Measurements from ENCODE around the gene MYO9B. TPM values are rescaled to one million over a fixed set of nuclear protein-coding genes. Genes with fewer than 3 reads are reported as not detected.

The MYO9B gene
- total and polyA plus RNA-seq, 2 of the 13 experiments (the other 11 are each of a cell fraction or from before 2014, with no cell fraction given): 18.0 to 18.3 TPM

DNA sequence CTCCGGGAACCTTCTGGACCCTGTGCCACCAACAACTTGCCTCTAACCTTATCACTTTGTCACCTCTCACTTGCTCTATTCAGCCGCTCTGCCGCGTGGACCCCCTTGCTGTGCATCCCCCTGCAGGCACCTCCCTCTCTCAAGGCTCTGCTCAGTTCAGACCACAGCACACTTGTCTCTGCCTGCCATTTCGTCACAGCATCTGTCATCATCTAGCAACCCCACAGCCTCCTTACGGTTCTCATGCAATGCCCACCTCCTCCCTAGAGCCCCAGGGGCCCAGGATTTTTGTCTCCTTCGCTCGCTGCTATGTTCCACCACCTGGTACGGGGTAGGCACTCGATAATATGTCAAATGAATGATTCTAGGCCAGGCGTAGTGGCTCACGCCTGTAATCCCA is 5.2 kb upstream of the MYO9B start:
- ChIA-PET POLR2A (no interaction called here), CTCF (ENCODE audit: low intra/inter-chr PET ratio, low total read pairs) (no interaction called here)
- no peaks in the 10 kb centered on the region for H4K20me1 ChIP-seq (ENCODE audit: insufficient read depth, low read length)
- no TSS peak for BruUV-seq (replicated peaks)
- no peak overlapping the region for H2AFZ ChIP-seq (ENCODE audit: low read length)
- H3K4me1 ChIP-seq (ENCODE audit: insufficient read depth, low read length): peaks cover 30% of the 10 kb centered on the region
- peaks cover 24% of the 10 kb centered on the region for H3K79me2 ChIP-seq (ENCODE audit: insufficient read depth, low read length)
- TF ChIP-seq, protein P1, sequence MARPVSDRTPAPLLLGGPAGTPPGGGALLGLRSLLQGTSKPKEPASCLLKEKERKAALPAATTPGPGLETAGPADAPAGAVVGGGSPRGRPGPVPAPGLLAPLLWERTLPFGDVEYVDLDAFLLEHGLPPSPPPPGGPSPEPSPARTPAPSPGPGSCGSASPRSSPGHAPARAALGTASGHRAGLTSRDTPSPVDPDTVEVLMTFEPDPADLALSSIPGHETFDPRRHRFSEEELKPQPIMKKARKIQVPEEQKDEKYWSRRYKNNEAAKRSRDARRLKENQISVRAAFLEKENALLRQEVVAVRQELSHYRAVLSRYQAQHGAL (CRISPR knock-in tag; IDR thresholded peaks at IDR 0.05; ENCODE audit: not compliant biosample characterization): no peak
- TF ChIP-seq, protein P2, sequence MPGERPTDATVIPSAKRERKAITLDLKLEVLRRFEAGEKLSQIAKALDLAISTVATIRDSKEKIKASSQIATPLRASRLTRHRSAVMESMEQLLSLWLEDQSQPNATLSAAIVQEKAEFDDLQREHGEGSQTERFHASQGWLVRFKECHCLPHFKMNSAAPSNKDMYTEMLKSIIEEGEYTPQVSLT (CRISPR knock-in tag; IDR thresholded peaks at IDR 0.05; ENCODE audit: borderline replicate concordance, low read depth): no peak
- TF ChIP-seq, protein P3, sequence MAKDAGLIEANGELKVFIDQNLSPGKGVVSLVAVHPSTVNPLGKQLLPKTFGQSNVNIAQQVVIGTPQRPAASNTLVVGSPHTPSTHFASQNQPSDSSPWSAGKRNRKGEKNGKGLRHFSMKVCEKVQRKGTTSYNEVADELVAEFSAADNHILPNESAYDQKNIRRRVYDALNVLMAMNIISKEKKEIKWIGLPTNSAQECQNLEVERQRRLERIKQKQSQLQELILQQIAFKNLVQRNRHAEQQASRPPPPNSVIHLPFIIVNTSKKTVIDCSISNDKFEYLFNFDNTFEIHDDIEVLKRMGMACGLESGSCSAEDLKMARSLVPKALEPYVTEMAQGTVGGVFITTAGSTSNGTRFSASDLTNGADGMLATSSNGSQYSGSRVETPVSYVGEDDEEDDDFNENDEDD (CRISPR knock-in tag; IDR thresholded peaks at IDR 0.05; ENCODE audit: borderline replicate concordance): no peak
- no peak for TF ChIP-seq ZNF446 (CRISPR knock-in tag; IDR thresholded peaks at IDR 0.05)
- no peak for TF ChIP-seq TSC22D2 (CRISPR knock-in tag; IDR thresholded peaks at IDR 0.05; ENCODE audit: borderline replicate concordance)
- TF ChIP-seq THYN1 (CRISPR knock-in tag; IDR thresholded peaks at IDR 0.05; ENCODE audit: borderline replicate concordance, low read depth): no peak
- no peak for TF ChIP-seq HNF4A (CRISPR knock-in tag; IDR thresholded peaks at IDR 0.05)
- H3K9ac ChIP-seq (ENCODE audit: insufficient read depth, low read depth, low read length): no peak overlapping the region
- ATAC-seq: no peak
- 97% methylated on average over 12 of the region's 12 CpGs for WGBS (ENCODE audit: low lambda C conversion rate)
- H3K36me3 ChIP-seq (replicated peaks in 1 of 2; ENCODE audit: control insufficient read depth in 1 of 2, insufficient read depth in 2 of 2, low read length in 2 of 2): peaks cover 8 to 42% of the 10 kb centered on the region in 2 experiments
- in situ Hi-C loops (cut with HindIII; ENCODE audit: extremely low pct_ligation_motif_present, low pct_unique_long_range_greater_than_20kb): no loop called here
- no peak overlapping the region for H3K4me2 ChIP-seq (ENCODE audit: low read depth, low read length)
- intact Hi-C loops (cut with micrococcal nuclease; ENCODE audit: unreplicated experiment): no loop called here
- FAIRE-seq: no peak
- no peaks in the 10 kb centered on the region; a peak in 1 of 5 replicates for H3K27me3 ChIP-seq (ENCODE audit: control insufficient read depth in 1 of 2, insufficient read depth in 2 of 2, low read length in 2 of 2)
- DNase-seq (ENCODE audit: low spot score): no peak
- H3K9me3 ChIP-seq (ENCODE audit: low read length): no peaks in the 10 kb centered on the region
- H3K27ac ChIP-seq (ENCODE audit: extremely low read length, insufficient read depth, low read length): no peak overlapping the region
- no peak overlapping the region for H3K4me3 ChIP-seq (replicated peaks in 1 of 3; ENCODE audit: insufficient read depth in 1 of 3, low read depth in 2 of 3, low read length in 3 of 3)
